Measurements from ENCODE around the gene STON1. TPM values are rescaled to one million over a fixed set of nuclear protein-coding genes. Genes with fewer than 3 reads are reported as not detected.

The STON1 gene
- total RNA-seq, 1 donor from 2014 or later = 51.7 TPM

DNA sequence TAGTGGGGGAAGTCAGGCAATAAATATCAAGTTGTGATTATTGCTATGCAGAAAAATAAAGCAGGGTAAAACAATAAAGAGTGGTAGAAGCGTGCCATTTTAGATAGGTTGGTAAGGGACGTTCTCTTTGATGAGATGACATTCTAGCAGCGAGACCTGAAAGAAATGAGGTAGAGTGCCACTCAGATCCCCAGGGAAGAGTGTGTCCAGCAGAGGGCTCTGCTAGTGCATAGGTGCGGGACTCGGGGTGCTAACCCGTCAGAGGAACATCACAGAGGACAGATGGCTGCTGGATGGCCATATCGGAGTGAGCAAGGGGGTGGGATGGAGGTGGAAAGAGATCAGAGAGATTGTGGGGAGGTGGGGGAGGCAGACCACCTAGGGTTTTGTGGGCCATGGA is 71.4 kb downstream of the STON1 start:
- Mint-ChIP-seq H3K27ac (no peak overlapping the region), H3K4me3 (no peak overlapping the region), H3K27me3 (ENCODE audit: insufficient read depth, low read depth) (no peaks in the 10 kb centered on the region), H3K9me3 (no peaks in the 10 kb centered on the region), H3K4me1 (no peaks in the 10 kb centered on the region), H3K36me3 (peaks cover 5% of the 10 kb centered on the region)
- H2AFZ ChIP-seq (replicated peaks) = no peak overlapping the region
- no peak overlapping the region for H3K4me3 ChIP-seq
- no peaks in the 10 kb centered on the region for H3K36me3 ChIP-seq
- no peak overlapping the region for H3K9ac ChIP-seq
- H3F3A ChIP-seq (ENCODE audit: low read depth) = no peaks in the 10 kb centered on the region
- no peaks in the 10 kb centered on the region for H3K79me2 ChIP-seq (ENCODE audit: low read depth)
- TF ChIP-seq, protein P1, sequence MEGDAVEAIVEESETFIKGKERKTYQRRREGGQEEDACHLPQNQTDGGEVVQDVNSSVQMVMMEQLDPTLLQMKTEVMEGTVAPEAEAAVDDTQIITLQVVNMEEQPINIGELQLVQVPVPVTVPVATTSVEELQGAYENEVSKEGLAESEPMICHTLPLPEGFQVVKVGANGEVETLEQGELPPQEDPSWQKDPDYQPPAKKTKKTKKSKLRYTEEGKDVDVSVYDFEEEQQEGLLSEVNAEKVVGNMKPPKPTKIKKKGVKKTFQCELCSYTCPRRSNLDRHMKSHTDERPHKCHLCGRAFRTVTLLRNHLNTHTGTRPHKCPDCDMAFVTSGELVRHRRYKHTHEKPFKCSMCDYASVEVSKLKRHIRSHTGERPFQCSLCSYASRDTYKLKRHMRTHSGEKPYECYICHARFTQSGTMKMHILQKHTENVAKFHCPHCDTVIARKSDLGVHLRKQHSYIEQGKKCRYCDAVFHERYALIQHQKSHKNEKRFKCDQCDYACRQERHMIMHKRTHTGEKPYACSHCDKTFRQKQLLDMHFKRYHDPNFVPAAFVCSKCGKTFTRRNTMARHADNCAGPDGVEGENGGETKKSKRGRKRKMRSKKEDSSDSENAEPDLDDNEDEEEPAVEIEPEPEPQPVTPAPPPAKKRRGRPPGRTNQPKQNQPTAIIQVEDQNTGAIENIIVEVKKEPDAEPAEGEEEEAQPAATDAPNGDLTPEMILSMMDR (IDR thresholded peaks at IDR 0.05) = peak; percentile 62
- TF ChIP-seq EZH2 (IDR thresholded peaks at IDR 0.05) (no peak), EZH2phosphoT487 (IDR thresholded peaks at IDR 0.05) (no peak)
- H4K20me1 ChIP-seq (ENCODE audit: low read depth) = no peaks in the 10 kb centered on the region
- peak; percentile 60 for DNase-seq (ENCODE audit: low spot score)
- H3K4me2 ChIP-seq = no peak overlapping the region
- H3K27ac ChIP-seq = no peak overlapping the region
- H3K27me3 ChIP-seq = no peaks in the 10 kb centered on the region
- no peaks in the 10 kb centered on the region for H3K4me1 ChIP-seq
- no peaks in the 10 kb centered on the region for H3K9me3 ChIP-seq (ENCODE audit: low read depth)

- no peaks in the 10 kb centered on the region for H3K79me2 ChIP-seq (ENCODE audit: low read depth)
- H3K4me3 ChIP-seq = no peak overlapping the region
- H3K4me2 ChIP-seq = no peak overlapping the region
- no peak overlapping the region for H3K4me3 Mint-ChIP-seq
- H3K9ac ChIP-seq = no peak overlapping the region
- no peaks in the 10 kb centered on the region for H3K9me3 Mint-ChIP-seq
- no peaks in the 10 kb centered on the region for H3K27me3 ChIP-seq
- no peaks in the 10 kb centered on the region for H3K4me1 Mint-ChIP-seq
- peaks cover 6% of the 10 kb centered on the region for H3K4me1 ChIP-seq
- H3K27ac ChIP-seq = no peak overlapping the region
- no peak overlapping the region for H2AFZ ChIP-seq (replicated peaks)
- no peaks in the 10 kb centered on the region for H3K9me3 ChIP-seq (ENCODE audit: low read depth)
- H3K27me3 Mint-ChIP-seq (ENCODE audit: insufficient read depth, low read depth) = peaks cover 2% of the 10 kb centered on the region
- no peaks in the 10 kb centered on the region for H3F3A ChIP-seq (ENCODE audit: low read depth)
- TF ChIP-seq, protein P1 (IDR thresholded peaks at IDR 0.05) = no peak
- TF ChIP-seq EZH2 (IDR thresholded peaks at IDR 0.05) (no peak), EZH2phosphoT487 (IDR thresholded peaks at IDR 0.05) (no peak)
- no peak for DNase-seq (ENCODE audit: low spot score)
- H3K27ac Mint-ChIP-seq = no peak overlapping the region
- H3K36me3 Mint-ChIP-seq = peaks cover 5% of the 10 kb centered on the region
- H4K20me1 ChIP-seq (ENCODE audit: low read depth) = no peaks in the 10 kb centered on the region
- no peaks in the 10 kb centered on the region for H3K36me3 ChIP-seq
These were observed 75.7 kb downstream of the STON1 start for GRCh38 chr2:48605482-48606175.

GRCh38 chr2:48607307-48608014 is 77.5 kb downstream of the STON1 start:
- H2AFZ ChIP-seq (replicated peaks) = no peak overlapping the region

More at GRCh38 chr2:48607307-48608014, 77.5 kb downstream of the STON1 start:
- Mint-ChIP-seq H3K4me1 (no peaks in the 10 kb centered on the region), H3K9me3 (no peaks in the 10 kb centered on the region), H3K27ac (no peak overlapping the region), H3K27me3 (ENCODE audit: insufficient read depth, low read depth) (peaks cover 2% of the 10 kb centered on the region), H3K36me3 (peaks cover 5% of the 10 kb centered on the region), H3K4me3 (no peak overlapping the region)
- no peaks in the 10 kb centered on the region for H4K20me1 ChIP-seq (ENCODE audit: low read depth)
- no peaks in the 10 kb centered on the region for H3K79me2 ChIP-seq (ENCODE audit: low read depth)
- no peaks in the 10 kb centered on the region for H3K36me3 ChIP-seq
- peaks cover 6% of the 10 kb centered on the region for H3K4me1 ChIP-seq
- H3K27ac ChIP-seq = no peak overlapping the region
- H3K4me2 ChIP-seq = no peak overlapping the region
- H3K4me3 ChIP-seq = no peak overlapping the region
- H3F3A ChIP-seq (ENCODE audit: low read depth) = no peaks in the 10 kb centered on the region
- no peak for DNase-seq (ENCODE audit: low spot score)
- TF ChIP-seq EZH2 (IDR thresholded peaks at IDR 0.05) (no peak), EZH2phosphoT487 (IDR thresholded peaks at IDR 0.05) (no peak)
- TF ChIP-seq, protein P1 (IDR thresholded peaks at IDR 0.05) = no peak
- H3K9ac ChIP-seq = no peak overlapping the region
- no peaks in the 10 kb centered on the region for H3K27me3 ChIP-seq
- H3K9me3 ChIP-seq (ENCODE audit: low read depth) = no peaks in the 10 kb centered on the region
